Measurements from ENCODE around the gene GNAS.

GNAS gene

DNA sequence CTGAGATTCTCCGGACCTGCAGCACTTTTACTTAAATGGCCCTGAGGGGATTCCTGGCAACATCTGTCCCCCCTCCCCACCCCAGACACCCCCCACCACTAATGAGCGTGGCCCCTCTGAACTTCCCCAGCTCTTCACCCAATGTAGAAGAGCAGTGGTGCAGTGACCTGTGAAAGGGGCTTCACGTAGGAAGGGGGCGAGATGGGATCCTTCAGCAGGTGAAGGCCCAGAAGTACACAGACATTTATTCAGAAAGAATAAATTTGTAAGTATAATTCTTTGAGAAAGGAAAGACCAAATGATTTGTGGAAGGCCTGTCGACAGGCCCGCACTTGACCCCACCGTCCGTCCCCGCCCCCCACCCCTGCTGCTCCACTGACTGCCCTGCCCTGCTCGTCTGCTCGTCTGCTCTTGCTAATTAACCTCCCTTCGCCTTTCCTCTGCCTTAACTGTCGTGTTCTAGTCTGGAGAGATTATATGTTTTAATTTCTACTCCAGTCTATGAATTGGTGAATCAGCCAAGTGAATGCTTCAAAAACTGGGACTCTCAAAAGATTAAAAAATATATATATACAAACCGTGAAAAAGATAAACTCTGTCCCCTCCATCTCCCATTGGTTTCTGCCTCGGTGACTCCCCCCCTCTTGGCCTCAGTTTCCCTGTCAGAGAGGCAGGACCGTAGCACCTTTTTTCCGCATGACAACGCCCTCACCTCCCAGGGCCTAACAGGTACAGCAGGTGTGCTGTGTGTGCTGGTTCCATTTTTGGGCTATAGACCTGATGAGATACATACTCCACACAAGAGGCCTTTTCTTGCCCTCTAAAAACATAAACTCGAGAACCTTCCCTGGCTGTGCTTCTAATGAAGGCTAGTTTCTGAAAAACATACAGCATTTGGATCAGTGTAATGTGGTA lies 49.2 kb downstream of the GNAS start:
- DNase-seq = no peak

DNA sequence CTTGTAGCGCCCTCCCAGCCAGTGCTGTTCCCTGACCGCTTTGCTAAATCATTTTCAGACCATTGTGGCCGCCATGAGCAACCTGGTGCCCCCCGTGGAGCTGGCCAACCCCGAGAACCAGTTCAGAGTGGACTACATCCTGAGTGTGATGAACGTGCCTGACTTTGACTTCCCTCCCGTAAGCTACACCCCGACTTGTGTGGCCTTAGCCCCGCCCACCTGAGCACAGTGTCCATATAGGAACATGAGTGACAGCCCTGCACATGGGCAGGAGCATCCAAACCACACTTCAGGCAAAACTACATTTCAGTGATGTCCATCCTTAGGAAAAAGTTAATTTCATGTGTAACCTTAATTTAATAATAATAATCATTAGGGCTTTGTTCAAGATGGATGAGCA lies 51.1 kb downstream of the GNAS start:
- no peak for DNase-seq

- DNase-seq = no peak
Measured at GRCh38 chr20:58905236-58905635, 52.7 kb downstream of the GNAS start.

DNA sequence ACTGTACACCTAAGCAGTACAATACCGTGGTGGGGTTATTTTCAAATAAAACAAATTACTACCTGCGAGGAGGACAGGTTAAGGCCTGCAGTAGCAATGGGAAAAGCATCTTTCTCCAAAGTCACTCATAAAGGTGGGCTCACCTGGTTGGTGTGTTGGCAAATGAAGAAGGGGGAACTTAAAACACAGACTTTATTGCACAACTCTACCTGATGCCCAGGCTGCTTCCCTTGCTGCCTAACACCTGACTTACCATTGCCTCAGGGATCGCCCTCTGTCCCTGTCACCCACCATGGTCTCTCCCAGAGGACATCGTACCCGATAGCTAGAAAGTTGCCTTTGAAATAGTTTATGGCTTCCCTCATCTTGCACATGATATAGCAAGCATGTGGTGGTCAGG lies 53.6 kb downstream of the GNAS start:
- DNase-seq = no peak

DNA sequence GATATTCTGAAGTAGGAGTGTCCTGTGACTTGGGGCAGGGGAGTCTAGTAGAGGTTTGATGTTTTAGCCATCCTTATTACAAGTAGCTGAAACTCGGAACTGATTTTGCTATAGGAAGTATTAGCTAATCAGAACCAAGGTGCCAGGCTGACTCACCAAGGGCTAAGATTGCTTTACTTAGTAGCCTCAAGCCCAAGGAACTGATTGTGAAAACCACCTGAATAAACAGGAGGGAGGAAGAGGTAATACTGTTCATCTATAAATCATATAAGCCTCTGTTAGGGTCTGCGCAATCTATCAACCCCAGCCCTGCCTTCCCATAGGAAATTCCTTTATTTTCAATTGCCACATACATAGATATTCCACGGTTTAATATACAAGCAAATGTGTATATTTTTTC lies 54.4 kb downstream of the GNAS start:
- DNase-seq = no peak

GRCh38 chr20:58907320-58908137 lies 55.0 kb downstream of the GNAS start:
- DNase-seq = peak; percentile 45

DNA sequence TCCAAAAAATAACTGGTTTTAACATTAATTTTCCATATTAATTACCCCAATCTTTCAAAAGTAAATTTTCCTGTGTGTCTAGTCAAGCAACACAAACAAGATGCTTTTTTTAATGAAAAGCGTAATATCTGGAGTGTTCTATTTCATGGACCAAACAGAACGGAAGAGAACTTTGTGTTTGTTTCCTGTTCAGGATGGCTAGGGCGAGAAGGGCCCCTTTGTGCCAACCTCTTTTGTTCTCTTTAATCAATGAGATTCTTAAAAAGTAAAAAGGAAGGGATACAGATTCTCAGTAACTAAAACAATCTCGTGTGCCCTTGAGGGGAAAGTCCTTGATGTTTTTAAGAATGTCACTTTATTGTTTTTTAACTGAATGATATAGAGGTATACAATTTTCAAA lies 55.7 kb downstream of the GNAS start:
- DNase-seq = no peak

GRCh38 chr20:58908941-58909340 lies 56.4 kb downstream of the GNAS start:
- no peak for DNase-seq

GRCh38 chr20:58909585-58909984 lies 57.1 kb downstream of the GNAS start:
- DNase-seq = no peak

GRCh38 chr20:58910473-58910872 lies 58.0 kb downstream of the GNAS start:
- no peak for DNase-seq

DNA sequence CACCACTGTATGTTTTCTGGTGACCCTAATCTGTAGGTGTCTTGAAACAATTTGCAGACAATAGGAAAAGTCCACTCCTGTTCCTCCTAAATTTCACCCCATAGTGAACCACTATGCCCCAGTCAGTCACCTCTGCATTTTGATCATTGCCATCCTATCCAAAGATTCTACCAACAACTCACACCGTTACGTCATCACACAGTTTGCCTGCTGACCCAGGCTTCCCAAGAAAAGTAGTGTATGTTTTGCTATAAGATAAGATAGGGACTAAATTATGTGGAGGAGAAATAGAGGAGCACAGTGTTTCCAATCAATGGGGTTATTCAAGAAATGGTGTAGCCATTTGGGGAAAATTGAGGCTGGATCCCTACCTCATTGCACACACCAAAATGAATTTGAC lies 58.8 kb downstream of the GNAS start:
- no peak for DNase-seq

GRCh38 chr20:58911970-58912369 lies 59.5 kb downstream of the GNAS start:
- no peak for DNase-seq

- no peak for DNase-seq
Measured at GRCh38 chr20:58913079-58913478, 60.6 kb downstream of the GNAS start.

GRCh38 chr20:58918621-58919020 lies 66.1 kb downstream of the GNAS start:
- DNase-seq = no peak

- no peak for DNase-seq
Measured at GRCh38 chr20:58921564-58921963, 69.0 kb downstream of the GNAS start.

DNA sequence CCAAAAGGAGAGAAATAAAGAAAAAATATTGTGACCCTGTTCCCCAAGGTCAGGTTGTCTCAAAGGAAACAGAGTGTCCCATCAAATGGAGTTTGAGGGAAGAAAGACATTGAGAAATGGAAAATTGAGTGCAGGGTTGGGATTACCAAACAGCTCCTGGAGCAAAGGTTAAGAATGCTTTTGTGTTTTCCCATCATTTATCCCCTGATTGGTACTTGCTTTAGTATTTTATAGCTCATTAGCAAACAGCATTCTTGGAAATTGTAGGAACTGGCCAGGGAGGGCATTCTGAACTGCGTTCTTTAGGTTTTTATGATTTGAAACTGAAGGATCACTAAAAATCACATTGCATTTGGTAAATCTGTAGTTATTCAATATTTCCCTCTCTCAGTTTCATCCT lies 69.5 kb downstream of the GNAS start:
- DNase-seq = no peak

DNA sequence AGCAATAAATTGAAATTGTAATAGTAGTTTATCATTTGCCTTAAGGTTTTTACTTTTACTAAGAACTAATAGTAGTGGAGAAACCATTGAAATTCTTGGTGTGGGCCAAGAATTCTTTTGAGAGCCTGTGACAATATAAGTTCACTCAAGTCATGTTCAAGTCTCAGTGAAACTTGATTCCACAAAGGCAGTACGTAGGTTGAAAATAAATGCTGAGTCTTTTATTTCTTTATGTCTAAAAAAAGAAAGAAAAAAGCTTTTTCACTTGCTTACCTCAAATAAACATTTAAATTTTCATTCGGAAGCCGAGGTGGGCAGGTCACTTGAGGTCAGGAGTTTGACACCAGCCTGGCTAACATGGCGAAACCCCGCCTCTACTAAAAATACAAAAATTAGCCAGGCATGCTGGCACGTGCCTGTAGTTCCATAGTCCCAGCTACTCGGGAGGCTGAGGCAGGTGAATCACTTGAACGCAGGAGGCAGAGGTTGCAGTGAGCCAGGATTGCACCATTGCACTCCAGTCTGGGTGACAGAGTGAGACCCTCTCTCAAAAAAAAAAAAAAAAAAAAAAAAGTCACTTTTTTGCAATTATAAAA lies 70.7 kb downstream of the GNAS start:
- no peak for DNase-seq

DNA sequence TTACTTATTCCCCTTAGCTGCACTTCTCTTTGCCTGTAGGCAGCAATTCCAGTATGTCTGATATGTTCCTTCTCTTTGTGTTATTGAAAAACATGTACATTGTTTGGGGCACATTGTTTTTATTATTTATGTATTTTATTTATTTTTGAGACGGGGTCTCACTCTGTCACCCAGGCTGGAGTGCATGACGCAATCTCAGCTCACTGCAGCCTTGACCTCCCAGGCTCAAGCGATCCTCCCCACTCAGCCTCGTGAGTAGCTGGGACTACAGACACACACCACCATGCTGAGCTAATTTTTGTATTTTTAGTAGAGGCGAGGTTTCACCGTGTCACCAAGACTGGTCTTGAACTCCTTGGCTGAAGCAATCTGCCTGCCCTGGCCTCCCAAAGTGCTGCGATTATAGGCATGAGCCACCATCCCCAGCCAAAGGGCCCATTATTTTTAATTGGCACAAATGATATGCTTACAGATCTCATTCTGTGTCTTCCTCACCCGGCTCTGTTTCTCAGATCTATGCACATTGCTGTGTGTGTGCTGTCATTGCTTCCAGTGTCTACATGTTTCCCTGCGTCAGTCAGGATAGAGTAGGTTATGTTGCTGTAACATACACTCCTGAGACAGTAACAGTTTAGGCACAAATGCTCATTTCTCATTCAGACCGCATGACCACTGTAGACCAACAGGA lies 74.4 kb downstream of the GNAS start:
- DNase-seq = no peak

DNA sequence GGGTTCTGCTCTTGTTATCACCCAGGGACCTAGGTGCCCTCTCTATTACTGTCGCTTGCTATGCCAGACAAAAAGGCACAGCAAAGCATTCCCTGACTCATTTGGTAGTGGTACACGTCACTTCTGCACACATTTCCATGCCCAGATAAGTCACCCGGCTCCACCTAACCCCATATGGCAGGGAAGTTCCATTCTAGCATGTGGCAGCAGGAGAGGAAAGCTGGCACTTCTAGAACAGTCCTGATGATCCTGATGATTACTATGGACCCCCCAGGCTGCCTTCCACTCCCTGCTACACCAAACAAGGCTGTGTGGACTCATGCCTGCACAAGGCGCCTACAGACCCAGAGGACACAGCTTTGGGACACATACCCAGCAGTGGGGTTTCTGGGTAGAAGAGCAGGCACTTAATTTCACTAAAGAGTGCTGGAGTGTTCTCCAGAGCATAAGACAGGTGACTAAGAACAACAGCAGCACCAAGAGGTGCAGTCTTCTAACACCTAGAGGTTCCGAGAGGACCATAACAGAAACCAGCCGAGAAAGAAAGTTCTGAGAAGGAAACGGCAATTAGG lies 75.1 kb downstream of the GNAS start:
- no peak for DNase-seq

DNA sequence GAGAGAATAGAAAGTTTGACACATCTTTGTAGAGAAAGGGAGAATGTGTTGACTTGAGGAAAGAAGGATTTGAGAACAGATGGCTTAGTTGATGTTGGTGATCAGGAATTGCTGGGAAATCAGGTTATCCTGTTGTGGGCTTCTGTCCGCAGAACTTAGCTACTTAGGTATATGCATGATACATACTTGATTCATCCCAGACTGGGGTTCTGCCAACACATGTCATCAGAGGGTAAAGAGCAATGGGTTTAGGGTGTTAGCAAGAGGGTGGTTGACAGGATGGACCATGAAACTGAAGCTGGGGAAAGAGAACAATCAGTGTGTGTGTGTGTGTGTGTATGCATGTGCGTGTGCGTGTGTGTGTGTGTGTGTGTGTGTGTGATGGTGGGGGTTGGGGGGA lies 78.0 kb downstream of the GNAS start:
- no peak for DNase-seq

DNA sequence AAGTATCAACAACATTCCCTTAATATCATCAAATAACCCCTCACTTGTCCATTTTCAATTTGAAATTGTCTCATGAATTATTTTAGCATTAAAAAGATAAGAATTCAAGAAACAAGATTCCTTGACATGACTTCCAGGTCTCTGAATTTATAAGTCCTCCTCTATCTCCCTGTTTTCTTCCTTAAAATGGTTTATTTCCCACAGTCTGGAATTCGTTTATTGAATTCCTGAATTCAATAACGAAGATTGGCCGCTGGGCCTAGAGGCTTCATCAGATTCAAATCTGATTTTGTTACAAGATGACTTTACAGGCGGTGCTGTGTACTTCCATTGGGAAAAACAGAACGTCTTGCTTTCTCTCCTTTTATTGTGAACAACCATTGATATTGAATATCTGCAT lies 79.7 kb downstream of the GNAS start:
- DNase-seq = no peak

- no peak for DNase-seq
Measured at GRCh38 chr20:58938078-58938477, 85.6 kb downstream of the GNAS start.

- DNase-seq = no peak
Measured at GRCh38 chr20:58938541-58938940, 86.0 kb downstream of the GNAS start.

Measured in stimulated activated CD4-positive, alpha-beta T cell treated with anti-CD3 and anti-CD28 coated beads, Interleukin-1b, Interleukin-23, amount 100 ng/mL, for 48 hours (primary cell).